Left ventricle myocardium inferior (tissue), 1 donor: Measurements from ENCODE around the gene NRL. TPM values are rescaled to one million over a fixed set of nuclear protein-coding genes. Genes with fewer than 3 reads are reported as not detected.
A peak's percentile ranks its signal among the peaks of the same experiment; 100 is the strongest.
"Not testable (repeated sequence)": the region's sequence is repeated elsewhere in the genome, so short reads cannot be mapped to it uniquely, and the experiment has no call there.

Experiments
- DNase-seq: peaks from one replicate; pipeline ENCODE4 v3.0.0-alpha.2; 2020
- H3K27ac ChIP-seq: fragments of 200-600 bp; replicated peaks from 2 replicates; pipeline ENCODE4 v1.8.0; 2021
- H3K27me3 ChIP-seq: fragments of 200-600 bp; 2 replicates; pipeline ENCODE4 v1.8.0; 2021; ENCODE audit warnings: low read depth
- H3K36me3 ChIP-seq: fragments of 200-600 bp; 2 replicates; pipeline ENCODE4 v1.8.0; 2021
- H3K4me1 ChIP-seq: fragments of 200-600 bp; 2 replicates; pipeline ENCODE4 v1.8.0; 2021
- H3K4me3 ChIP-seq: fragments of 200-600 bp; 2 replicates; pipeline ENCODE4 v1.8.0; 2021; ENCODE audit warnings: mild to moderate bottlenecking, moderate library complexity
- H3K9me3 ChIP-seq: fragments of 200-600 bp; replicated peaks from 2 replicates; pipeline ENCODE4 v1.8.0; 2021
- CTCF ChIP-seq: fragments of 200-600 bp; IDR thresholded peaks from 2 replicates; pipeline ENCODE4 v1.8.0; 2021; ENCODE audit warnings: antibody characterized with exemption, mild to moderate bottlenecking, borderline replicate concordance
- intact Hi-C: fragments of 100-400 bp; cut with micrococcal nuclease; formaldehyde crosslinking; loops from one replicate; pipeline ENCODE4 v1.11.0; 2022
- total RNA-seq: library from RNA; stranded (reverse); fragmentation: NEBNext Ultra II Directional; extraction: Animal tissue kit (Norgen Biotek cat#: 25700); gene quantifications from one replicate; pipeline ENCODE4 v1.2.1, GENCODE V29; 2021
- donor health status: DM: no; HTN: yes; CAD: no; lungs with severe emphysema.

NRL gene
- total RNA-seq, 1 donor from 2014 or later: 1.5 TPM

GRCh38 chr14:24052656-24053547 is 61.8 kb downstream of the NRL start:
- Histone ChIP-seq H3K27ac (no peak overlapping the region), H3K27me3 (peaks cover 21% of the 10 kb centered on the region), H3K36me3 (no peaks in the 10 kb centered on the region), H3K9me3 (no peaks in the 10 kb centered on the region), H3K4me1 (peaks cover 18% of the 10 kb centered on the region), H3K4me3 (peak overlapping the region; percentile 73)
- TF ChIP-seq CTCF: no peak
- no peak for DNase-seq
- intact Hi-C loops: no loop called here

DNA sequence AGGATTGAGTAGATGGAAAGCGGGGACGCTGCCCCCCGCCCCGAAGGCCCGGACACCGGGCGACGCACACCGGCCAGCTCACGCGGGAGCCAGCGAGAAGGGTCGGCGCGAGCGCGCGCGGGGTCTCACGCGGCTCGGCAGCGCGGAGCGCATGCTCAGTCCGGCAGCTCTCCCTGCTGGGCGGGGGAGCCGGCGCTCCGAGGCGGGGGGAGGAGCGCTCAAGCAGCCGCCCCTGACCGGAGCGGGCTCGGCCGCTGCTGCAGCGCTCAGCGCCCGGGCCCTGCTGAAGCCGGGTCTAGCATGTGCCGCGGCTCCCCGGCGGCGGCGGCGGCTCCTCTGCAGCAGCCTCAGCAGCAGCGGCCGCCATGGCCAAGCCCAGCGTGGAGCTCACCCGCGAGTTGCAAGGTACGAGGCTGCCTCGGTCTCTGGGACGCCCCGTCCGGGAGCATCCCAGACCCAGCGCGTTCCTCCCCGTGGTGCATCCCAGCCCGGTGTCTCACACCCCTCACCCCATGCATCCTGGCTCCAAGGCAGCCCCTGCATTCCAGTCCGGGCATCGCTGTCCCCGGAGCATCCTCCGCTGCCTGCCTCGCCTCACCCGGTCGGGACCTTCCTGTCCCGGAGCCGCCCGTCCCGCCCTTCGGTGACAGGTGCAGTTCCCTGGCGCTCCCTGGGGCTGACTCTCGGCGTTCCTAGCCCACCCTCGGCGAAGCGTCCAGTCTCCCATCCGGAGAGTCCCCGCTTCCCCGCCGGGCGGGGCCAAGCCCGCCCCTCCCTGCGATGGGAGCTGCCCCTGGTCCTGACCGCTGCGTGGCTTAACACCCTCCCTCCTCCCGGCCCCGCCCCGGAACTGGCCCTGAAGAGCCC is 62.7 kb downstream of the NRL start, which contains the start of gene CARMIL3:
TSS of gene CARMIL3 (plus strand) at position 221 of the 867 bp plus-strand sequence. CDS start at position 366, 145 bp downstream.
- peaks cover 21% of the 10 kb centered on the region for H3K27me3 ChIP-seq
- intact Hi-C loops: no loop called here
- H3K9me3 ChIP-seq: no peaks in the 10 kb centered on the region
- peak within 1 kb of the TSS; percentile 56 for H3K27ac ChIP-seq
- no peak for TF ChIP-seq CTCF
- H3K4me1 ChIP-seq: peaks cover 18% of the 10 kb centered on the region
- DNase-seq: peak; percentile 52
- no peaks in the 10 kb centered on the region for H3K36me3 ChIP-seq
- H3K4me3 ChIP-seq: peak within 1 kb of the TSS; percentile 73

DNA sequence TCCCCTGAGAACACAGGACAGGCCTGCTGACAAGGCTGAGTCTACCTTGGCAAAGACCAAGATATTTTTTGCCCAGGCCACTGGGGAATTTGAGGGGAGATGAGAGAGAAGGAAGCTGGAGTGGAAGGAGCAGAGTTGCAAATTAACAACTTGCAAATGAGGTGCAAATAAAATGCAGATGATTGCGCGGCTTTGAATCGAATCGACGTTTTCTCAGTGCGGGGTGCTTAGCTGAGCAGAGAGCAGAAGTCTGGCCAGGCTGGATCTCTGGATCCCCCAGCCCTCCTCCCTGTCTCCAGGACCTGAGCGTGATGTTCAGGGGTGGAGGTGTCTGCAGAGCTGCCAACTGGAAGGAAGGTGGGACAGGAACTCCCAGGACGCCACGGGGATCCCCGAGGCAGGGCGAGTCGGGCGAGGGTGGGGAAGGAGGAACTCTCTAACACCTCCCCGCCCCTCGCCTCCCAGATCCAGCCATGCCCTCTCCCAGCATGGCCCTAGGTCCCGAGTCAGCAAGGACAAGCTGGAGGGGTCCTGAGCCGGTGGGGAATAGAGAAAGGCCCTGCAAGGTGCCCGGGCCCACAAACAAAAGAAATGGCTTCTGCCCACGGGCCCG is 63.5 kb downstream of the NRL start:
- Histone ChIP-seq H3K27ac (peak overlapping the region; percentile 56), H3K9me3 (no peaks in the 10 kb centered on the region), H3K4me3 (peak overlapping the region; percentile 73), H3K4me1 (peaks cover 18% of the 10 kb centered on the region), H3K27me3 (peaks cover 17% of the 10 kb centered on the region), H3K36me3 (no peaks in the 10 kb centered on the region)
- intact Hi-C loops: no loop called here
- TF ChIP-seq CTCF: no peak
- DNase-seq: no peak

DNA sequence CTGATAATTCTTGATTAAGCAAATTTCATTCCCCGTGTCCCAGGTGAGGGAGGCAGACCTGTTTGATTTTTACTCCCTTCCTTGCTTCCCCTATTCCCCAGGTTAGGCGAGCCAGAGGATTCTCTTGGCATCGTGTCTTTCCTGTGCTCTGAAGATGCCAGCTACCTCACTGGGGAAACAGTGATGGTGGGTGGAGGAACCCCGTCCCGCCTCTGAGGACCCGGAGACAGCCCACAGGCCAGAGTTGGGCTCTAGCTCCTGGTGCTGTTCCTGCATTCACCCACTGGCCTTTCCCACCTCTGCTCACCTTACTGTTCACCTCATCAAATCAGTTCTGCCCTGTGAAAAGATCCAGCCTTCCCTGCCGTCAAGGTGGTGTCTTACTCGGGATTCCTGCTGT is 64.0 kb downstream of the NRL start:
- H3K27ac ChIP-seq, DNase-seq, H3K9me3 ChIP-seq, H3K4me3 ChIP-seq, H3K36me3 ChIP-seq, intact Hi-C loops: not testable (repeated sequence)
- Histone ChIP-seq H3K4me1 (peaks cover 18% of the 10 kb centered on the region), H3K27me3 (peaks cover 17% of the 10 kb centered on the region)

DNA sequence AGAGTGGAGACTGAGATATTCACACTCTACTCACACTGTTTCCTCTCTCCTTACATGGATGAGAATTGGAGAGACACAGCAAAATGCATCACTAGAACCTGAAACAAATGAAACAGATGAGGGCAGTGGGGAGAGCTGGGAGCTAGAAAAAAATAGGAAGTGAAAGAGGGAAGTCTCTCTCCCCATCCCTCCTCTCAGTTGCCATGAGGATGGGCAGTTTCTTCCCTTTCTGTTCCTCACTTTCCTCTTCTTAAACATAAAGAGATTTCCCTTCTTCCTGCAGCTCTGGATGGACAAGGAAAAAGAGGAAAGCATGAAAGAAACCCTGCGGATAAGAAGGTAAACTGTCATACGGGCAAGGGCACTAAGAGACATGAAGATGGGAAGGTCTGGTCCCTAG is 65.7 kb downstream of the NRL start:
- DNase-seq, intact Hi-C loops, H3K36me3 ChIP-seq, H3K27me3 ChIP-seq, H3K27ac ChIP-seq, H3K4me3 ChIP-seq, H3K9me3 ChIP-seq: not testable (repeated sequence)
- peaks cover 18% of the 10 kb centered on the region for H3K4me1 ChIP-seq

DNA sequence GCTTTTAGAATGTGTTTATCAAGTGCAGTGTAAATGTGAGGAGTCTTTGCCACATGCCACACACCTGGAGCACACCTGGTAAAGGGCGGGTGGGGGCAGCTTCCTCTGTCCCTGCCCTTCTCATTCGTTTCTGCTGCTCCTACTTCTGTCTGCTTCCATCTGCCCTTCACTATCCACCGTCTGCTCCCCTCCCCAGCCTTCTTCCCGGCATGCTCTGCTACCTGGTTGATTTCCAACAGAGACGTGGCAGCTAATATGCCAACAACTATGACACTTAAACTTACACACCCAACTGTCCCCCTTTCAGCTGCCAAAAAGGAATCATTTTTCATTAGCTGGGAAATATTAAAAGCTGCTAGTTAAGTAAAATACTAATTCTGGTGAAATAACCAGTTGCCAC is 72.0 kb downstream of the NRL start:
- TF ChIP-seq CTCF: no peak

More for the DNA sequence above, 72.0 kb downstream of the NRL start:
- Histone ChIP-seq H3K27me3 (no peaks in the 10 kb centered on the region), H3K27ac (no peak overlapping the region), H3K36me3 (no peaks in the 10 kb centered on the region), H3K4me3 (no peak overlapping the region), H3K4me1 (no peaks in the 10 kb centered on the region), H3K9me3 (no peaks in the 10 kb centered on the region)
- intact Hi-C loops: no loop called here
- DNase-seq: no peak
